Rectal smooth muscle tissue (tissue), 1 donor: ENCODE measurements around the gene ALG9.
"Not testable (repeated sequence)": the region's sequence is repeated elsewhere in the genome, so short reads cannot be mapped to it uniquely, and the experiment has no call there.

Experiments
- H3K27ac ChIP-seq: one replicate; pipeline ENCODE4 v1.7.0; 2013; ENCODE audit warnings: low read depth, low read length, inconsistent platforms
- H3K27me3 ChIP-seq: one replicate; pipeline ENCODE4 v1.7.0; 2013; ENCODE audit warnings: low read length; ENCODE audit not compliant: control insufficient read depth, insufficient read depth
- H3K36me3 ChIP-seq: one replicate; pipeline ENCODE4 v1.7.0; 2013; ENCODE audit warnings: low read length; ENCODE audit not compliant: control insufficient read depth, insufficient read depth
- H3K4me1 ChIP-seq: one replicate; pipeline ENCODE4 v1.7.0; 2013; ENCODE audit warnings: low read length; ENCODE audit not compliant: control insufficient read depth, insufficient read depth
- H3K4me3 ChIP-seq: one replicate; pipeline ENCODE4 v1.7.0; 2013; ENCODE audit warnings: low read length
- H3K9ac ChIP-seq: one replicate; pipeline ENCODE4 v1.7.0; 2013; ENCODE audit warnings: low read length

The ALG9 gene

DNA sequence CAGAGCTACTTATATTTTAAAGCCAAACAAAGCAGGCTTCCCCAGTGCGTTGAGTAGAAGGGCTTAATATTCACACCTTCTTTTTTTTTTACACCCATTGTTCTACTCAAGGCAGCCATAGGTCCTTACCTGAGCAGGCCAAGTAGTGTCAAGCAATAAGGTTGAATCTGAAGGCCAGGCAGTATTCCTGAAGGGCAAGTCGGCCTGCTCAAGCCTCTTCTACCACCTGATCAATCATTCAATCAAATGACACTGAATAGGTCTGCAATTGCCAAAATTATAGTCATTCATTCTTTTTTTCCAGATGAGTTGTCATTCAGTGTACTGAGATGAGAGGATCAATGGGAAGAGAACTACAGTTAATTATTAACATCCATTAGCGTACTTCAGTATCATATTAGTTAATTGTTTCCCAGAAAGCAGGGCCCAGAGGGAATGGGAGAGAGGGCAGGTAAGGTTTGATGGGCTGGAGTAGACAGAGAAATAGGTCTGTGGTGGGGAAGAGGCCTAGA is 93.3 kb downstream of the ALG9 start:
- Histone ChIP-seq H3K4me3 (no peak overlapping the region), H3K4me1 (no peaks in the 10 kb centered on the region), H3K36me3 (no peaks in the 10 kb centered on the region), H3K9ac (no peak overlapping the region), H3K27ac (no peak overlapping the region), H3K27me3 (no peaks in the 10 kb centered on the region)

DNA sequence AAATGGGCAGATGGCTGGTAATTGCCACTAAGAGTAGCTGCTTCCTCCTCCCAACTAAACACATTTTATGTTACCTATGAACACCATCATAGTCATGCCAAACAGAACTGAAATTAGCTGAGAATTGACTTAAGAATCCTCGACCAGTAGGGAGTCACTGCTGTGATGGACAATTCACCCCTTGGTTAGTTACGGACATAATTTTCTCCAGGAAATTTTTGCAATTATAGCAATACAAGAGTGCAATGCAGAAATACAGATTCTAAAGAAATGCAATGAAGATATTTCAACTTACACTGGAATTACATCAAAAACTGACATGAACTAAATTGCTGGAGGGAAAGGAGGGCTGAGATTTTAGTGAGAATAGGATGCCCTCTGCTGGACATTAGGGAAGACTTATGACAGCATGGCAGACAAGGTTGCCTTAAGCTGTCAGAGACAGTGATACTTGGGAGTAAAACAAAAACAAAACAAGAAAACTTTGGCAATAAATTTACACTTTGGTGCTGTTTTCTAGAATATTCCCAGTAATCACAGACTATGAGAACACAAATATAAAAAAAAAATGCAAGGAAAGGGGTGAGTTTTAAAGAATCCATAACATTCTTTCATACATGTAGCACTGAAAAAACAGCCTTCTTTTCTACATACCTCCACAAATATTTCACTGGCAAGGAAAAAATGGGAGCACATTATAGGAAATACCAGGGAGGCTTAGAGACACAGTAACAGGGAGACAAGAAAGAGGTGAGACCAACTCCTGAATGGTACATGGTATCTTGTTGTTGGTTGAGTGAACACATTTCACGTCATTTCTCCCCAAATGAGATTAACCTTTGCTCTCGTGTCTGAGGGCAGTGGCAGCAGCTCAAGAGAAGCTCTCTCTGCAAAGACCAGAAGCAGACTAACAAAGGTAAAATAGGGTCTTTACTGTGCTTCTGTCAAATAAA is 94.0 kb downstream of the ALG9 start:
- Histone ChIP-seq H3K4me1 (no peaks in the 10 kb centered on the region), H3K9ac (no peak overlapping the region), H3K4me3 (no peak overlapping the region), H3K36me3 (no peaks in the 10 kb centered on the region), H3K27ac (no peak overlapping the region), H3K27me3 (no peaks in the 10 kb centered on the region)

DNA sequence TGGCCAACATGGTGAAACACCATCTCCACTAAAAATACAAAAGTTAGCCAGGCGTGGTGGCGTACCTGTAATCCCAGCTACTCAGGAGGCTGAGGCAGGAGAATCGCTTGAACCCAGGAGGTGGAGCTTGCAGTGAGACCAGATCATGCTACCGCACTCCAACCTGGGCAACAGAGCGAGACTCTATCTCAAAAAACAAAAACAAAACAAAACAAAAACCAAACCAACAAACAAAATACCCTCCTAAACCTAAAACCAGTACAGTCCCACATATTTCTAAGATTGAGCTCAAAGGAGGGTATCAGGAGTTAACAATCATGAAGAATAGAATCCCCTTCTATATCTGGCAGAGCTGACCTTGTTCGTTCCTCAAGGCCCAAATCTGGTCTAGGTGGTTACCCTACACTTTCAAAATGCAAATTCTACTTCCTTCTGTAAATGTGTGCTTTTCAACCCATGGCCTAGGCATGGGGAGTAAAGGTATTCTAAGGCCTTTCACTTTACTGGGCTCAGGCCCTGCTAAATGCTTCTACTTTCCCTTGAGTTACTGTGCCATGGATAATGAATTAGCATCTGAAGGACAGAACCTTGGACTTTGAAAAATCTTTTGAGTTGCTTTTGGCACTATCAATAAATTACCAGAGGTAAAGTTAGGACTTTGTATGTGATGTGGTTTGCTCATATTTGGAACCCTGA is 94.8 kb downstream of the ALG9 start:
- H3K27ac ChIP-seq, result no peak overlapping the region
- no peaks in the 10 kb centered on the region for H3K4me1 ChIP-seq
- no peaks in the 10 kb centered on the region for H3K27me3 ChIP-seq
- no peak overlapping the region for H3K9ac ChIP-seq
- no peaks in the 10 kb centered on the region for H3K36me3 ChIP-seq
- H3K4me3 ChIP-seq, result no peak overlapping the region

GRCh38 chr11:111774955-111775710 is 96.2 kb downstream of the ALG9 start:
- Histone ChIP-seq H3K36me3 (no peaks in the 10 kb centered on the region), H3K4me1 (no peaks in the 10 kb centered on the region), H3K4me3 (no peak overlapping the region), H3K27ac (no peak overlapping the region), H3K27me3 (no peaks in the 10 kb centered on the region), H3K9ac (no peak overlapping the region)

DNA sequence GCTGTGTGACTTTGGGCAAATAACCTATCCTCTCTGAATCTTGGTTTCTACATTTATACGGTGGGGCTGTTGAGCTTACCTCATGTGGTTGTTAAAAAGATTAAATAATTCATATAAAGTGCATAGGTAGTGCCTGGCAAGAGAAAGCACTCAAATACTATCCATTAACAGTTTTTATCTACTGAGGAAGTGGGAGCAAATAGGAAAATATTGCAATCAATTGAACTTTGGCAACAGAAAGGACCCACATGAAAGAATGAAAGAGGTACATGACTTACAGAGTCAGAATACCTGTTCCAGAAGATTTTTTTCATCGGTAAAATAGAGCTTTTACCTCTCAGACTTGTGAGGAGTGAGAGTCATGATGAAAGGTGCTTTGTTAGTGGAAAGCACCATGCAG is 98.8 kb downstream of the ALG9 start:
- Histone ChIP-seq H3K9ac (no peak overlapping the region), H3K36me3 (no peaks in the 10 kb centered on the region), H3K4me3 (no peak overlapping the region), H3K27ac (no peak overlapping the region), H3K4me1 (no peaks in the 10 kb centered on the region), H3K27me3 (no peaks in the 10 kb centered on the region)

GRCh38 chr11:111771205-111771604 is 100.2 kb downstream of the ALG9 start:
- not testable (repeated sequence) for H3K4me1 ChIP-seq, H3K27me3 ChIP-seq, H3K36me3 ChIP-seq, H3K27ac ChIP-seq, H3K9ac ChIP-seq, H3K4me3 ChIP-seq

- Histone ChIP-seq H3K4me3 (no peak overlapping the region), H3K4me1 (peaks cover 6% of the 10 kb centered on the region), H3K9ac (no peak overlapping the region), H3K36me3 (no peaks in the 10 kb centered on the region), H3K27me3 (no peaks in the 10 kb centered on the region), H3K27ac (no peak overlapping the region)
These were observed 100.7 kb downstream of the ALG9 start for GRCh38 chr11:111770581-111771134.

- Histone ChIP-seq H3K9ac (peak overlapping the region; percentile 50), H3K36me3 (no peaks in the 10 kb centered on the region), H3K27ac (peak overlapping the region; percentile 83), H3K4me1 (peaks cover 8% of the 10 kb centered on the region), H3K27me3 (no peaks in the 10 kb centered on the region), H3K4me3 (peak overlapping the region; percentile 94)
These were observed 104.6 kb downstream of the ALG9 start for GRCh38 chr11:111766834-111767142.

GRCh38 chr11:111765984-111766833 is 105.2 kb downstream of the ALG9 start, which contains the start of gene PPP2R1B:
PPP2R1B (minus strand) TSS chr11:111766389; CDS start chr11:111766361, 28 bp downstream.
- no peaks in the 10 kb centered on the region for H3K27me3 ChIP-seq
- peaks cover 8% of the 10 kb centered on the region for H3K4me1 ChIP-seq
- H3K27ac ChIP-seq, result peak within 1 kb of the TSS; percentile 83
- H3K36me3 ChIP-seq, result peaks cover 4% of the 10 kb centered on the region
- H3K9ac ChIP-seq, result peak within 1 kb of the TSS; percentile 78
- H3K4me3 ChIP-seq, result peak within 1 kb of the TSS; percentile 94

GRCh38 chr11:111765320-111765983 is 105.9 kb downstream of the ALG9 start:
- H3K4me1 ChIP-seq, result peaks cover 8% of the 10 kb centered on the region

DNA sequence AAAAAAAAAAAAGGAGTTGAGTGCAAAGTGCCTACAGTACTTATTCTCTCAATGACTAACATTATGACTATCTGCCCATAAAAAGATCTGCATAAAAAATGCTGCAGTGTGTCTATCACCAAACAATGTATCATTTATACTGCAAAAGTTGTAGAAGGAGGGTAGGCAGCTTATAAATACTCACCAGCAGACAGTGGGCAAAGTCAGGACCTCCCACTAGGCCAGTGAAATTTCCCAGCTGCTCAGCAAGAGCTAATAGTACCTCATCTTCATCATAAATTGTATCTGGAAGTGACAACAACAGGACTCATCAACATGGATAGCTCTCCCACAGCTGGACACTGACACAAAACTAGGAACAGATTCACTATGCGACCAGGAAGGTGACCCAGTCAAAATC is 106.8 kb downstream of the ALG9 start:
- H3K4me3 ChIP-seq, result peak overlapping the region; percentile 94

More at GRCh38 chr11:111765320-111765983, 105.9 kb downstream of the ALG9 start:
- Histone ChIP-seq H3K4me3 (peak overlapping the region; percentile 94), H3K9ac (peak overlapping the region; percentile 78), H3K27ac (peak overlapping the region; percentile 83), H3K36me3 (peaks cover 11% of the 10 kb centered on the region), H3K27me3 (no peaks in the 10 kb centered on the region)

More for the DNA sequence above, 106.8 kb downstream of the ALG9 start:
- H3K27me3 ChIP-seq, result no peaks in the 10 kb centered on the region
- no peak overlapping the region for H3K9ac ChIP-seq
- peaks cover 8% of the 10 kb centered on the region for H3K4me1 ChIP-seq
- no peak overlapping the region for H3K27ac ChIP-seq
- H3K36me3 ChIP-seq, result peaks cover 11% of the 10 kb centered on the region
